ENCODE data around the gene SPNS2.

GRCh38 chr17:4576729-4577322, 78.1 kb downstream of the SPNS2 start:
- TF ChIP-seq CTCF (conservative IDR thresholded peaks at IDR 0.05 in 1 of 2, IDR thresholded peaks at IDR 0.05 in 1 of 2; ENCODE audit: extremely low read depth in 1 of 2, insufficient read depth in 1 of 2, low read depth in 1 of 2, low read length in 2 of 2) (no peak), EZH2 (IDR thresholded peaks at IDR 0.05; ENCODE audit: borderline replicate concordance, low read length) (no peak)

Measured in mammary epithelial cell (primary cell).